HepG2 (cell line): ENCODE data around the gene SOCS3. TPM values are rescaled to one million over a fixed set of nuclear protein-coding genes. Genes with fewer than 3 reads are reported as not detected.

ENCODE experiments used
- IKZF4 ChIP-seq: sonication (generic); formaldehyde crosslinking; IDR thresholded peaks from 2 replicates; pipeline ENCODE4 v1.5.1; 2020; ENCODE audit warnings: borderline replicate concordance, mild to moderate bottlenecking, low read depth, missing genetic modification reagents; ENCODE audit errors: not compliant biosample characterization
- NFKBIZ ChIP-seq: IDR thresholded peaks from 2 replicates; pipeline ENCODE4 v1.6.1; 2018; ENCODE audit warnings: missing genetic modification reagents, missing compliant biosample characterization
- UBTF ChIP-seq: sonication (generic); formaldehyde crosslinking; IDR thresholded peaks from 2 replicates; pipeline ENCODE4 v1.4.0; 2020; ENCODE audit warnings: mild to moderate bottlenecking, missing genetic modification reagents
- ZBTB38 ChIP-seq: sonication (generic); formaldehyde crosslinking; IDR thresholded peaks from 2 replicates; pipeline ENCODE4 v1.5.1; 2020; ENCODE audit warnings: mild to moderate bottlenecking, missing genetic modification reagents
- ZNF260 ChIP-seq: sonication (generic); formaldehyde crosslinking; IDR thresholded peaks from 2 replicates; pipeline ENCODE4 v1.4.0; 2020; ENCODE audit warnings: missing genetic modification reagents, low read depth, mild to moderate bottlenecking, borderline replicate concordance
- polyA plus RNA-seq, 8 experiments: library from polyadenylated mRNA; depleted of rRNA in 3 of 8; stranded (reverse) in 7 of 8; unstranded in 1 of 8; fragments of >200 nt; fragmentation: Illumina TruSeq in 4 of 8; extraction: Trizol in 4 of 8; gene quantifications; 2 replicates each; pipeline versions ENCODE4 v1.2.1 to v1.2.3, GENCODE V29; 2011 to 2016; ENCODE audit warnings: low read depth in 4 of 8, missing spikeins in 1 of 8, mixed read lengths in 1 of 8; ENCODE audit not compliant: insufficient read depth in 1 of 8
- total RNA-seq, 5 experiments: library from RNA; depleted of rRNA; stranded (reverse); fragments of >200 nt; fragmentation: Illumina TruSeq; extraction: Trizol; gene quantifications; 2 replicates each; pipeline ENCODE4 v1.2.3, GENCODE V29; 2016; ENCODE audit warnings: low read depth in 1 of 5
- TF ChIP-seq, protein P1 (sequence below): sonication (generic); formaldehyde crosslinking; IDR thresholded peaks from 2 replicates; pipeline ENCODE4 v1.9.0; 2021; ENCODE audit warnings: missing genetic modification reagents, mild to moderate bottlenecking, borderline replicate concordance
- TF ChIP-seq, protein P2 (sequence below): sonication (generic); formaldehyde crosslinking; conservative IDR thresholded peaks from 2 replicates; pipeline ENCODE4 v1.4.0; 2020; ENCODE audit warnings: mild to moderate bottlenecking, missing genetic modification reagents, moderate library complexity

Gene SOCS3
- total and polyA plus RNA-seq, 2 of the 13 experiments (the other 11 are each of a cell fraction or from before 2014, with no cell fraction given): 0.77 to 2.4 TPM

GRCh38 chr17:78383725-78384471 lies 24.0 kb upstream of the SOCS3 start (continued):
- TF ChIP-seq UBTF (CRISPR knock-in tag) (no peak), ZBTB38 (CRISPR knock-in tag) (no peak), IKZF4 (CRISPR knock-in tag) (no peak), NFKBIZ (CRISPR knock-in tag) (no peak), ZNF260 (CRISPR knock-in tag) (no peak)
- TF ChIP-seq, protein P1, sequence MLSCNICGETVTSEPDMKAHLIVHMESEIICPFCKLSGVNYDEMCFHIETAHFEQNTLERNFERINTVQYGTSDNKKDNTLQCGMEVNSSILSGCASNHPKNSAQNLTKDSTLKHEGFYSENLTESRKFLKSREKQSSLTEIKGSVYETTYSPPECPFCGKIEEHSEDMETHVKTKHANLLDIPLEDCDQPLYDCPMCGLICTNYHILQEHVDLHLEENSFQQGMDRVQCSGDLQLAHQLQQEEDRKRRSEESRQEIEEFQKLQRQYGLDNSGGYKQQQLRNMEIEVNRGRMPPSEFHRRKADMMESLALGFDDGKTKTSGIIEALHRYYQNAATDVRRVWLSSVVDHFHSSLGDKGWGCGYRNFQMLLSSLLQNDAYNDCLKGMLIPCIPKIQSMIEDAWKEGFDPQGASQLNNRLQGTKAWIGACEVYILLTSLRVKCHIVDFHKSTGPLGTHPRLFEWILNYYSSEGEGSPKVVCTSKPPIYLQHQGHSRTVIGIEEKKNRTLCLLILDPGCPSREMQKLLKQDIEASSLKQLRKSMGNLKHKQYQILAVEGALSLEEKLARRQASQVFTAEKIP: no peak
- TF ChIP-seq, protein P2, sequence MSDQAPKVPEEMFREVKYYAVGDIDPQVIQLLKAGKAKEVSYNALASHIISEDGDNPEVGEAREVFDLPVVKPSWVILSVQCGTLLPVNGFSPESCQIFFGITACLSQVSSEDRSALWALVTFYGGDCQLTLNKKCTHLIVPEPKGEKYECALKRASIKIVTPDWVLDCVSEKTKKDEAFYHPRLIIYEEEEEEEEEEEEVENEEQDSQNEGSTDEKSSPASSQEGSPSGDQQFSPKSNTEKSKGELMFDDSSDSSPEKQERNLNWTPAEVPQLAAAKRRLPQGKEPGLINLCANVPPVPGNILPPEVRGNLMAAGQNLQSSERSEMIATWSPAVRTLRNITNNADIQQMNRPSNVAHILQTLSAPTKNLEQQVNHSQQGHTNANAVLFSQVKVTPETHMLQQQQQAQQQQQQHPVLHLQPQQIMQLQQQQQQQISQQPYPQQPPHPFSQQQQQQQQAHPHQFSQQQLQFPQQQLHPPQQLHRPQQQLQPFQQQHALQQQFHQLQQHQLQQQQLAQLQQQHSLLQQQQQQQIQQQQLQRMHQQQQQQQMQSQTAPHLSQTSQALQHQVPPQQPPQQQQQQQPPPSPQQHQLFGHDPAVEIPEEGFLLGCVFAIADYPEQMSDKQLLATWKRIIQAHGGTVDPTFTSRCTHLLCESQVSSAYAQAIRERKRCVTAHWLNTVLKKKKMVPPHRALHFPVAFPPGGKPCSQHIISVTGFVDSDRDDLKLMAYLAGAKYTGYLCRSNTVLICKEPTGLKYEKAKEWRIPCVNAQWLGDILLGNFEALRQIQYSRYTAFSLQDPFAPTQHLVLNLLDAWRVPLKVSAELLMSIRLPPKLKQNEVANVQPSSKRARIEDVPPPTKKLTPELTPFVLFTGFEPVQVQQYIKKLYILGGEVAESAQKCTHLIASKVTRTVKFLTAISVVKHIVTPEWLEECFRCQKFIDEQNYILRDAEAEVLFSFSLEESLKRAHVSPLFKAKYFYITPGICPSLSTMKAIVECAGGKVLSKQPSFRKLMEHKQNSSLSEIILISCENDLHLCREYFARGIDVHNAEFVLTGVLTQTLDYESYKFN (CRISPR knock-in tag): no peak
